Frontal cortex (tissue), 4 donors: ENCODE measurements around the gene CDH4. TPM values are rescaled to one million over a fixed set of nuclear protein-coding genes. Genes with fewer than 3 reads are reported as not detected.

Experiments
- DNase-seq, 2 donors: peaks; one replicate each; pipeline ENCODE4 v3.0.0; 2012; ENCODE audit warnings: low spot score in 2 of 2
- FAIRE-seq: peaks from 2 replicates; lab custom pipeline; 2012; peaks lifted over from hg19 to GRCh38; lab: Jason Lieb, UNC
- total RNA-seq: library from RNA; depleted of rRNA; stranded (reverse); fragments of >200 nt; gene quantifications from one replicate; pipeline ENCODE4 v1.2.3, GENCODE V29; 2014
- donor health status: control.
- donor health status: control.
- donor health status: control.

CDH4 gene
- total RNA-seq, 1 donor from 2014 or later = 22.8 TPM

GRCh38 chr20:61814244-61814643 lies 562.2 kb downstream of the CDH4 start:
- no peak for DNase-seq
- no peak for FAIRE-seq

GRCh38 chr20:61814726-61815125 lies 562.7 kb downstream of the CDH4 start:
- no peak for FAIRE-seq
- DNase-seq = no peak

GRCh38 chr20:61815176-61815575 lies 563.1 kb downstream of the CDH4 start:
- DNase-seq (no peak), FAIRE-seq (no peak)

- FAIRE-seq (no peak), DNase-seq (no peak)
These were observed 563.6 kb downstream of the CDH4 start for GRCh38 chr20:61815678-61816077.

- DNase-seq (no peak), FAIRE-seq (no peak)
These were observed 564.8 kb downstream of the CDH4 start for GRCh38 chr20:61816606-61817460.

- FAIRE-seq (no peak), DNase-seq (no peak)
These were observed 565.5 kb downstream of the CDH4 start for GRCh38 chr20:61817575-61817974.

- no peak for FAIRE-seq
These were observed 566.9 kb downstream of the CDH4 start for GRCh38 chr20:61818746-61819573.

GRCh38 chr20:61819574-61819846 lies 567.4 kb downstream of the CDH4 start:
- DNase-seq = no peak
- FAIRE-seq = no peak

More at GRCh38 chr20:61818746-61819573, 566.9 kb downstream of the CDH4 start:
- no peak for DNase-seq

- FAIRE-seq (no peak), DNase-seq (no peak)
These were observed 568.1 kb downstream of the CDH4 start for GRCh38 chr20:61819921-61820825.

GRCh38 chr20:61821735-61822134 lies 569.7 kb downstream of the CDH4 start:
- DNase-seq (no peak), FAIRE-seq (no peak)

- DNase-seq (no peak), FAIRE-seq (no peak)
These were observed 570.3 kb downstream of the CDH4 start for GRCh38 chr20:61822396-61822795.

- FAIRE-seq = no peak
- no peak for DNase-seq
These were observed 571.2 kb downstream of the CDH4 start for GRCh38 chr20:61823242-61823641.

- no peak for FAIRE-seq
- no peak for DNase-seq
These were observed 576.8 kb downstream of the CDH4 start for GRCh38 chr20:61828891-61829290.

- FAIRE-seq (no peak), DNase-seq (no peak)
These were observed 577.5 kb downstream of the CDH4 start for GRCh38 chr20:61829526-61829925.

GRCh38 chr20:61830241-61830930 lies 578.3 kb downstream of the CDH4 start:
- FAIRE-seq = no peak
- DNase-seq = no peak

- no peak for FAIRE-seq
- DNase-seq = no peak
These were observed 578.9 kb downstream of the CDH4 start for GRCh38 chr20:61830991-61831390.

- DNase-seq (no peak), FAIRE-seq (no peak)
These were observed 580.1 kb downstream of the CDH4 start for GRCh38 chr20:61832181-61832580.

- no peak for FAIRE-seq
- DNase-seq = no peak
These were observed 581.9 kb downstream of the CDH4 start for GRCh38 chr20:61833807-61834610.

- FAIRE-seq (no peak), DNase-seq (no peak)
These were observed 583.2 kb downstream of the CDH4 start for GRCh38 chr20:61835301-61835700.
